ENCODE results near the gene SYT1. TPM values are rescaled to one million over a fixed set of nuclear protein-coding genes. Genes with fewer than 3 reads are reported as not detected.
A peak's percentile ranks its signal among the peaks of the same experiment; 100 is the strongest.

Gene SYT1
- total RNA-seq, 6 donors from 2014 or later: 0.52 to 0.67 (median 0.59) TPM; not detected in 3

- H3K27ac ChIP-seq: no peak overlapping the region
- no peaks in the 10 kb centered on the region for H3K9me3 ChIP-seq
- ATAC-seq (ENCODE audit: low FRiP score in 2 of 2) (no peak), DNase-seq (no peak)
- H3K36me3 ChIP-seq: no peaks in the 10 kb centered on the region
- no peak for TF ChIP-seq EP300 (IDR thresholded peaks at IDR 0.05)
- TF ChIP-seq POLR2AphosphoS5 (IDR thresholded peaks at IDR 0.05): no peak
- TF ChIP-seq CTCF (IDR thresholded peaks at IDR 0.05): no peak
- TF ChIP-seq POLR2A (IDR thresholded peaks at IDR 0.05): no peak
- H3K4me1 ChIP-seq: no peaks in the 10 kb centered on the region
- WGBS, 2 donors: 63 to 65% methylated on average over 3 of the region's 3 CpGs
- no peaks in the 10 kb centered on the region for H3K27me3 ChIP-seq
- H3K4me3 ChIP-seq: no peak overlapping the region
These were observed 589.8 kb downstream of the SYT1 start for GRCh38 chr12:79454338-79454843.

- Histone ChIP-seq H3K9me3 (no peaks in the 10 kb centered on the region), H3K27ac (no peak overlapping the region), H3K4me3 (no peak overlapping the region), H3K36me3 (no peaks in the 10 kb centered on the region), H3K27me3 (no peaks in the 10 kb centered on the region), H3K4me1 (no peaks in the 10 kb centered on the region)
- 68 to 88% methylated on average over 2 of the region's 2 CpGs for WGBS, 2 donors
- no peak for TF ChIP-seq POLR2AphosphoS5 (IDR thresholded peaks at IDR 0.05)
- TF ChIP-seq CTCF (IDR thresholded peaks at IDR 0.05): no peak
- no peak for TF ChIP-seq POLR2A (IDR thresholded peaks at IDR 0.05)
- no peak for TF ChIP-seq EP300 (IDR thresholded peaks at IDR 0.05)
- DNase-seq (no peak), ATAC-seq (ENCODE audit: low FRiP score in 2 of 2) (peak in 1 of 2 donors; percentile 34)
These were observed 590.7 kb downstream of the SYT1 start for GRCh38 chr12:79455286-79455685.

GRCh38 chr12:79482323-79482722, 617.7 kb downstream of the SYT1 start:
- no peak for ATAC-seq (ENCODE audit: low FRiP score in 2 of 2)
- no peaks in the 10 kb centered on the region for H3K36me3 ChIP-seq
- no peak overlapping the region for H3K27ac ChIP-seq
- no peak for DNase-seq
- H3K4me1 ChIP-seq: no peaks in the 10 kb centered on the region
- no peaks in the 10 kb centered on the region for H3K27me3 ChIP-seq
- no peaks in the 10 kb centered on the region for H3K9me3 ChIP-seq
- H3K4me3 ChIP-seq: no peak overlapping the region
- no peak for TF ChIP-seq CTCF (IDR thresholded peaks at IDR 0.05)
- 44 to 56% methylated on average over 4 of the region's 4 CpGs for WGBS, 2 donors

- no peaks in the 10 kb centered on the region for H3K4me1 ChIP-seq
- WGBS, 2 donors: 58 to 79% methylated on average over 2 of the region's 2 CpGs
- DNase-seq: no peak
- H3K27me3 ChIP-seq: no peaks in the 10 kb centered on the region
- ATAC-seq (ENCODE audit: low FRiP score in 2 of 2): no peak
- H3K9me3 ChIP-seq: no peaks in the 10 kb centered on the region
- TF ChIP-seq POLR2A (IDR thresholded peaks at IDR 0.05): no peak
- no peak for TF ChIP-seq CTCF (IDR thresholded peaks at IDR 0.05)
- no peak for TF ChIP-seq EP300 (IDR thresholded peaks at IDR 0.05)
- no peak for TF ChIP-seq POLR2AphosphoS5 (IDR thresholded peaks at IDR 0.05)
- H3K4me3 ChIP-seq: no peak overlapping the region
- no peaks in the 10 kb centered on the region for H3K36me3 ChIP-seq
- H3K27ac ChIP-seq: no peak overlapping the region
These were observed 618.3 kb downstream of the SYT1 start for GRCh38 chr12:79482921-79483320.

GRCh38 chr12:79486154-79486553, 621.6 kb downstream of the SYT1 start:
- Histone ChIP-seq H3K4me3 (no peak overlapping the region), H3K27ac (no peak overlapping the region), H3K36me3 (no peaks in the 10 kb centered on the region), H3K4me1 (no peaks in the 10 kb centered on the region), H3K27me3 (no peaks in the 10 kb centered on the region), H3K9me3 (no peaks in the 10 kb centered on the region)
- ATAC-seq (ENCODE audit: low FRiP score in 2 of 2) (no peak), DNase-seq (no peak)
- TF ChIP-seq POLR2AphosphoS5 (IDR thresholded peaks at IDR 0.05) (no peak), EP300 (IDR thresholded peaks at IDR 0.05) (no peak), POLR2A (IDR thresholded peaks at IDR 0.05) (no peak), CTCF (IDR thresholded peaks at IDR 0.05) (no peak)
- WGBS, 2 donors: 73 to 77% methylated on average over 3 of the region's 3 CpGs

Measured in upper lobe of left lung (tissue), 6 donors.